Neutrophil (primary cell): ENCODE data around the gene CACNA1A.

ENCODE experiments used
- H3K27ac ChIP-seq: fragments of 200-600 bp; sonication (generic); 2 replicates; pipeline ENCODE4 v1.5.1; 2016; ENCODE audit warnings: mild to moderate bottlenecking, moderate library complexity
- H3K27me3 ChIP-seq: fragments of 200-600 bp; sonication (generic); 2 replicates; pipeline ENCODE4 v1.6.0; 2016; ENCODE audit warnings: mild to moderate bottlenecking
- H3K36me3 ChIP-seq: fragments of 200-600 bp; sonication (generic); 2 replicates; pipeline ENCODE4 v1.5.1; 2017
- H3K4me1 ChIP-seq, 2 experiments: fragments of 200-600 bp in 1 of 2; sonication (generic) in 1 of 2; 1 replicate in 1 of 2; 2 replicates in 1 of 2; pipeline versions ENCODE4 v1.5.1 to v1.6.1; 2013 to 2016; ENCODE audit warnings: low read depth in 1 of 2, low read length in 1 of 2, mild to moderate bottlenecking in 1 of 2, moderate library complexity in 1 of 2; ENCODE audit not compliant: control insufficient read depth in 1 of 2, insufficient read depth in 1 of 2
- H3K4me3 ChIP-seq, 2 experiments: fragments of 200-600 bp in 1 of 2; sonication (generic) in 1 of 2; 1 replicate in 1 of 2; 2 replicates in 1 of 2; pipeline ENCODE4 v1.5.1; 2013 to 2016; ENCODE audit warnings: low read depth in 1 of 2, low read length in 1 of 2, mild to moderate bottlenecking in 1 of 2, moderate library complexity in 1 of 2
- H3K9me3 ChIP-seq: fragments of 200-600 bp; sonication (generic); 2 replicates; pipeline ENCODE4 v1.5.1; 2016
- CTCF ChIP-seq: fragments of 200-600 bp; sonication (generic); IDR thresholded peaks from 2 replicates; pipeline ENCODE4 v1.5.1; 2016; ENCODE audit warnings: antibody characterized with exemption

Gene CACNA1A

GRCh38 chr19:13303381-13304129 is 202.7 kb downstream of the CACNA1A start:
- no peak overlapping the region for H3K4me3 ChIP-seq
- no peaks in the 10 kb centered on the region for H3K9me3 ChIP-seq
- TF ChIP-seq CTCF: no peak
- no peak overlapping the region for H3K27ac ChIP-seq
- peaks cover 52% of the 10 kb centered on the region for H3K27me3 ChIP-seq
- no peaks in the 10 kb centered on the region for H3K4me1 ChIP-seq
- no peaks in the 10 kb centered on the region for H3K36me3 ChIP-seq

GRCh38 chr19:13302526-13303270 is 203.6 kb downstream of the CACNA1A start:
- H3K9me3 ChIP-seq: no peaks in the 10 kb centered on the region
- no peak overlapping the region for H3K4me3 ChIP-seq
- H3K36me3 ChIP-seq: no peaks in the 10 kb centered on the region
- peaks cover 60% of the 10 kb centered on the region for H3K27me3 ChIP-seq
- H3K4me1 ChIP-seq: no peaks in the 10 kb centered on the region
- TF ChIP-seq CTCF: no peak
- H3K27ac ChIP-seq: no peak overlapping the region

- Histone ChIP-seq H3K4me3 (no peak overlapping the region), H3K4me1 (no peaks in the 10 kb centered on the region), H3K27ac (no peak overlapping the region), H3K9me3 (no peaks in the 10 kb centered on the region), H3K27me3 (peaks cover 69% of the 10 kb centered on the region), H3K36me3 (no peaks in the 10 kb centered on the region)
- TF ChIP-seq CTCF: no peak
Measured at GRCh38 chr19:13301627-13302334, 204.5 kb downstream of the CACNA1A start.

GRCh38 chr19:13300421-13301030 is 205.8 kb downstream of the CACNA1A start:
- H3K36me3 ChIP-seq: no peaks in the 10 kb centered on the region
- no peak overlapping the region for H3K27ac ChIP-seq
- H3K27me3 ChIP-seq: peaks cover 82% of the 10 kb centered on the region
- no peak for TF ChIP-seq CTCF
- H3K9me3 ChIP-seq: no peaks in the 10 kb centered on the region
- no peak overlapping the region for H3K4me3 ChIP-seq
- no peaks in the 10 kb centered on the region for H3K4me1 ChIP-seq

GRCh38 chr19:13299838-13300237 is 206.4 kb downstream of the CACNA1A start:
- no peak for TF ChIP-seq CTCF

More at GRCh38 chr19:13299838-13300237, 206.4 kb downstream of the CACNA1A start:
- Histone ChIP-seq H3K4me1 (no peaks in the 10 kb centered on the region), H3K4me3 (no peak overlapping the region), H3K27me3 (peaks cover 80% of the 10 kb centered on the region), H3K9me3 (no peaks in the 10 kb centered on the region), H3K36me3 (no peaks in the 10 kb centered on the region), H3K27ac (no peak overlapping the region)
